WTC11 (cell line): Measurements from ENCODE around the gene TXNIP. TPM values are rescaled to one million over a fixed set of nuclear protein-coding genes. Genes with fewer than 3 reads are reported as not detected.
A peak's percentile ranks its signal among the peaks of the same experiment; 100 is the strongest.

Experiments used
- CDX4 ChIP-seq: fragments of 250-450 bp; sonication (Bioruptor Pico); IDR thresholded peaks from 2 replicates; pipeline ENCODE4 v1.9.0; 2021; ENCODE audit warnings: moderate library complexity, mild to moderate bottlenecking, inconsistent platforms, borderline replicate concordance
- E2F4 ChIP-seq: sonication (generic); formaldehyde crosslinking; IDR thresholded peaks from 2 replicates; pipeline ENCODE4 v1.8.1; 2022; ENCODE audit warnings: low read depth, mild to moderate bottlenecking, moderate library complexity, missing genetic modification reagents, borderline replicate concordance
- FOXP1 ChIP-seq: sonication (generic); formaldehyde crosslinking; IDR thresholded peaks from 2 replicates; pipeline ENCODE4 v1.8.0; 2022; ENCODE audit warnings: missing genetic modification reagents, mild to moderate bottlenecking, moderate library complexity, borderline replicate concordance
- FOXP4 ChIP-seq: sonication (generic); formaldehyde crosslinking; IDR thresholded peaks from 2 replicates; pipeline ENCODE4 v1.8.0; 2022; ENCODE audit warnings: mild to moderate bottlenecking, missing genetic modification reagents
- GABPB1 ChIP-seq: sonication (generic); formaldehyde crosslinking; IDR thresholded peaks from 2 replicates; pipeline ENCODE4 v1.8.1; 2023; ENCODE audit warnings: mild to moderate bottlenecking, missing genetic modification reagents
- GTF2I ChIP-seq: fragments of 250-450 bp; sonication (Bioruptor Pico); conservative IDR thresholded peaks from 2 replicates; pipeline ENCODE4 v1.4.0; 2021; ENCODE audit warnings: mild to moderate bottlenecking
- HMGXB4 ChIP-seq: sonication (generic); formaldehyde crosslinking; IDR thresholded peaks from 2 replicates; pipeline ENCODE4 v1.8.1; 2023; ENCODE audit warnings: mild to moderate bottlenecking, moderate library complexity, missing genetic modification reagents
- JAZF1 ChIP-seq: fragments of 250-450 bp; sonication (Bioruptor Pico); IDR thresholded peaks from 2 replicates; pipeline ENCODE4 v1.9.0; 2021; ENCODE audit warnings: moderate library complexity, mild to moderate bottlenecking, inconsistent platforms
- NFE2L1 ChIP-seq: sonication (generic); formaldehyde crosslinking; IDR thresholded peaks from 2 replicates; pipeline ENCODE4 v1.8.1; 2023; ENCODE audit warnings: missing genetic modification reagents
- NR1H2 ChIP-seq: sonication (generic); formaldehyde crosslinking; IDR thresholded peaks from 2 replicates; pipeline ENCODE4 v1.9.0; 2021; ENCODE audit warnings: mild to moderate bottlenecking, moderate library complexity, missing genetic modification reagents
- SMAD3 ChIP-seq: sonication (generic); formaldehyde crosslinking; IDR thresholded peaks from 2 replicates; pipeline ENCODE4 v1.8.0; 2022; ENCODE audit warnings: missing genetic modification reagents, mild to moderate bottlenecking, borderline replicate concordance
- SP1 ChIP-seq: sonication (generic); formaldehyde crosslinking; conservative IDR thresholded peaks from 2 replicates; pipeline ENCODE4 v1.8.1; 2022; ENCODE audit warnings: missing genetic modification reagents
- STAT6 ChIP-seq: sonication (generic); formaldehyde crosslinking; conservative IDR thresholded peaks from 2 replicates; pipeline ENCODE4 v1.8.1; 2023; ENCODE audit warnings: mild to moderate bottlenecking, low read depth, missing genetic modification reagents, moderate library complexity
- TEAD1 ChIP-seq: sonication (generic); formaldehyde crosslinking; IDR thresholded peaks from 2 replicates; pipeline ENCODE4 v1.8.0; 2022; ENCODE audit warnings: mild to moderate bottlenecking, missing genetic modification reagents
- TEAD4 ChIP-seq: sonication (generic); formaldehyde crosslinking; IDR thresholded peaks from 2 replicates; pipeline ENCODE4 v1.8.0; 2022; ENCODE audit warnings: mild to moderate bottlenecking, missing genetic modification reagents
- USF1 ChIP-seq: sonication (generic); formaldehyde crosslinking; IDR thresholded peaks from 2 replicates; pipeline ENCODE4 v1.8.0; 2022; ENCODE audit warnings: mild to moderate bottlenecking, missing genetic modification reagents
- ZMAT4 ChIP-seq: fragments of 250-450 bp; sonication (Bioruptor Pico); IDR thresholded peaks from 2 replicates; pipeline ENCODE4 v1.9.0; 2021; ENCODE audit warnings: mild to moderate bottlenecking
- ZNF396 ChIP-seq: fragments of 250-450 bp; sonication (Bioruptor Pico); IDR thresholded peaks from 2 replicates; pipeline ENCODE4 v1.8.0; 2021; ENCODE audit warnings: mild to moderate bottlenecking, moderate library complexity, borderline replicate concordance
- ZNF532 ChIP-seq: fragments of 250-450 bp; sonication (Bioruptor Pico); IDR thresholded peaks from 2 replicates; pipeline ENCODE4 v1.9.0; 2021; ENCODE audit warnings: mild to moderate bottlenecking, borderline replicate concordance
- total RNA-seq: library from RNA; stranded (reverse); gene quantifications from 3 replicates; pipeline ENCODE4 v1.2.3, GENCODE V29; 2021

The TXNIP gene
- total RNA-seq, 1 experiment from 2014 or later = 56.7 TPM

- TF ChIP-seq STAT6 (CRISPR knock-in tag) (no peak), TEAD1 (CRISPR knock-in tag) (0 out of 2 replicates have a peak, but pooled peaks have one; percentile 46), GABPB1 (CRISPR knock-in tag) (no peak; the same call in 1 of the 2 replicates), HMGXB4 (peak; percentile 58), ZNF396 (no peak), E2F4 (CRISPR knock-in tag) (no peak), CDX4 (CRISPR knock-in tag) (no peak), JAZF1 (CRISPR knock-in tag) (no peak), TEAD4 (CRISPR knock-in tag) (no peak), GTF2I (no peak), FOXP1 (CRISPR knock-in tag) (no peak), ZNF532 (CRISPR knock-in tag) (no peak), FOXP4 (0 out of 2 replicates have a peak, but pooled peaks have one; percentile 26), ZMAT4 (CRISPR knock-in tag) (no peak), USF1 (CRISPR knock-in tag) (no peak), NR1H2 (no peak), NFE2L1 (no peak), SP1 (CRISPR knock-in tag) (no peak), SMAD3 (no peak)
Measured at GRCh38 chr1:146036965-146037646, 40.7 kb upstream of the TXNIP start (continued).
